Measurements from ENCODE around the gene SLC46A3. TPM values are rescaled to one million over a fixed set of nuclear protein-coding genes. Genes with fewer than 3 reads are reported as not detected.

The SLC46A3 gene
- total and polyA plus RNA-seq, 2 of the 13 experiments (the other 11 are each of a cell fraction or from before 2014, with no cell fraction given): not detected

DNA sequence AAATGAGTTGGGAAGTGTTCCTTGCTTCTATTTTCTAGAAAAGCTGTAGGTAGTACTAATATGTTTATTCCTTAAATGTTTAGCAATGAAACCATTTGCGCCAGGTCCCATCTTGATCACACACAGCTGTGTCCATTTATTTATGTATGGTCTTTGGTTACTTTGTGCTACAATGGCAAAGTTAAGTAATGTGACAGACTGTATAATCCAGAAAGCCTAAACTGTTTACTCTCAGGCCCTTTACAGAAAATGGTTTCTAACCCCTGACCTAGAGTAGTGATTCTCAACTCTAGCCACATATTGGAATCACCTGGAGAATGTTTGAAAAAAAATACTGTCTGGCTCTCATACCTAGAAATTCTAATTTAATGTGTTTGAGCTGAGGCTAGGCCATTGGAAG lies 21.3 kb downstream of the SLC46A3 start:
- Histone ChIP-seq H3K4me2 (ENCODE audit: low read depth, low read length) (no peak overlapping the region), H3K4me1 (ENCODE audit: insufficient read depth, low read length) (peaks cover 14% of the 10 kb centered on the region), H2AFZ (ENCODE audit: low read length) (no peak overlapping the region), H3K27me3 (ENCODE audit: control insufficient read depth in 1 of 2, insufficient read depth in 2 of 2, low read length in 2 of 2) (no peaks in the 10 kb centered on the region; a peak in 1 of 5 replicates), H3K4me3 (replicated peaks in 1 of 3; ENCODE audit: insufficient read depth in 1 of 3, low read depth in 2 of 3, low read length in 3 of 3) (no peak overlapping the region), H3K36me3 (replicated peaks in 1 of 2; ENCODE audit: control insufficient read depth in 1 of 2, insufficient read depth in 2 of 2, low read length in 2 of 2) (no peaks in the 10 kb centered on the region), H3K9me3 (ENCODE audit: low read length) (no peaks in the 10 kb centered on the region), H3K79me2 (ENCODE audit: insufficient read depth, low read length) (no peaks in the 10 kb centered on the region), H3K27ac (ENCODE audit: extremely low read length, insufficient read depth, low read length) (no peak overlapping the region), H3K9ac (ENCODE audit: insufficient read depth, low read depth, low read length) (no peak overlapping the region), H4K20me1 (ENCODE audit: insufficient read depth, low read length) (no peaks in the 10 kb centered on the region)
- 83% methylated on average over 1 of the region's 1 CpG for WGBS (ENCODE audit: low lambda C conversion rate)
- in situ Hi-C loops (cut with HindIII; ENCODE audit: extremely low pct_ligation_motif_present, low pct_unique_long_range_greater_than_20kb): no loop called here
- FAIRE-seq (no peak), DNase-seq (ENCODE audit: low spot score) (no peak), ATAC-seq (no peak)
- ChIA-PET CTCF (ENCODE audit: low intra/inter-chr PET ratio, low total read pairs) (no interaction called here), POLR2A (no interaction called here)
- BruUV-seq (replicated peaks): no TSS peak
- intact Hi-C loops (cut with micrococcal nuclease; ENCODE audit: unreplicated experiment): no loop called here
- TF ChIP-seq, protein P1, sequence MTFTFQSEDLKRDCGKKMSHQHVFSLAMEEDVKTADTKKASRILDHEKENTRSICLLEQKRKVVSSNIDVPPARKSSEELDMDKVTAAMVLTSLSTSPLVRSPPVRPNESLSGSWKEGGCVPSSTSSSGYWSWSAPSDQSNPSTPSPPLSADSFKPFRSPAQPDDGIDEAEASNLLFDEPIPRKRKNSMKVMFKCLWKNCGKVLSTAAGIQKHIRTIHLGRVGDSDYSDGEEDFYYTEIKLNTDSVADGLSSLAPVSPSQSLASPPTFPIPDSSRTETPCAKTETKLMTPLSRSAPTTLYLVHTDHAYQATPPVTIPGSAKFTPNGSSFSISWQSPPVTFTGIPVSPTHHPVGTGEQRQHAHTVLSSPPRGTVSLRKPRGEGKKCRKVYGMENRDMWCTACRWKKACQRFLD (CRISPR knock-in tag; IDR thresholded peaks at IDR 0.05; ENCODE audit: borderline replicate concordance): no peak
- TF ChIP-seq, protein P2, sequence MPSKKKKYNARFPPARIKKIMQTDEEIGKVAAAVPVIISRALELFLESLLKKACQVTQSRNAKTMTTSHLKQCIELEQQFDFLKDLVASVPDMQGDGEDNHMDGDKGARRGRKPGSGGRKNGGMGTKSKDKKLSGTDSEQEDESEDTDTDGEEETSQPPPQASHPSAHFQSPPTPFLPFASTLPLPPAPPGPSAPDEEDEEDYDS (CRISPR knock-in tag; IDR thresholded peaks at IDR 0.05): no peak
- TF ChIP-seq, protein P3, sequence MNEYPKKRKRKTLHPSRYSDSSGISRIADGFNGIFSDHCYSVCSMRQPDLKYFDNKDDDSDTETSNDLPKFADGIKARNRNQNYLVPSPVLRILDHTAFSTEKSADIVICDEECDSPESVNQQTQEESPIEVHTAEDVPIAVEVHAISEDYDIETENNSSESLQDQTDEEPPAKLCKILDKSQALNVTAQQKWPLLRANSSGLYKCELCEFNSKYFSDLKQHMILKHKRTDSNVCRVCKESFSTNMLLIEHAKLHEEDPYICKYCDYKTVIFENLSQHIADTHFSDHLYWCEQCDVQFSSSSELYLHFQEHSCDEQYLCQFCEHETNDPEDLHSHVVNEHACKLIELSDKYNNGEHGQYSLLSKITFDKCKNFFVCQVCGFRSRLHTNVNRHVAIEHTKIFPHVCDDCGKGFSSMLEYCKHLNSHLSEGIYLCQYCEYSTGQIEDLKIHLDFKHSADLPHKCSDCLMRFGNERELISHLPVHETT (CRISPR knock-in tag; conservative IDR thresholded peaks at IDR 0.05): no peak
- TF ChIP-seq HNRNPUL1 (IDR thresholded peaks at IDR 0.05; ENCODE audit: low read depth, low read length) (no peak), ZNF883 (CRISPR knock-in tag; IDR thresholded peaks at IDR 0.05; ENCODE audit: not compliant biosample characterization) (no peak), CHD2 (IDR thresholded peaks at IDR 0.05; ENCODE audit: low read depth, low read length) (no peak), MIER2 (CRISPR knock-in tag; IDR thresholded peaks at IDR 0.05) (no peak), NFKB2 (CRISPR knock-in tag; IDR thresholded peaks at IDR 0.05; ENCODE audit: borderline replicate concordance) (no peak), TCF7 (IDR thresholded peaks at IDR 0.05; ENCODE audit: low read depth) (no peak), ZNF337 (CRISPR knock-in tag; IDR thresholded peaks at IDR 0.05; ENCODE audit: borderline replicate concordance, low read depth) (no peak), ZSCAN12 (CRISPR knock-in tag; IDR thresholded peaks at IDR 0.05) (no peak), ZBTB40 (IDR thresholded peaks at IDR 0.05) (no peak), ZBTB40 (CRISPR knock-in tag; IDR thresholded peaks at IDR 0.05) (no peak), TGIF2 (CRISPR knock-in tag; IDR thresholded peaks at IDR 0.05) (no peak), MXD4 (CRISPR knock-in tag; IDR thresholded peaks at IDR 0.05) (no peak)
